ENCODE measurements around the gene POLR1C. TPM values are rescaled to one million over a fixed set of nuclear protein-coding genes. Genes with fewer than 3 reads are reported as not detected.

The POLR1C gene
- total RNA-seq, 4 donors from 2014 or later, result 14.7 to 34.3 (median 25.9) TPM

- peaks cover 0 to 19% (median 0%) of the 10 kb centered on the region in 4 donors for H3K27me3 ChIP-seq
- H3K36me3 ChIP-seq, result no peaks in the 10 kb centered on the region
- peak within 1 kb of the TSS; percentile 71 to 86 (median 76) for H3K4me3 ChIP-seq
- TF ChIP-seq CTCF (IDR thresholded peaks at IDR 0.05) (no peak), POLR2A (IDR thresholded peaks at IDR 0.05) (peak in 3 of 4 donors; percentile 22 to 65 (median 42))
- peak within 1 kb of the TSS; percentile 80 to 93 (median 88) for H3K27ac ChIP-seq
- intact Hi-C loops (cut with DNase I), result no loop called here
- peak; percentile 51 for DNase-seq
- H3K9me3 ChIP-seq, result no peaks in the 10 kb centered on the region
- H3K4me1 ChIP-seq, result peaks cover 0 to 56% (median 20%) of the 10 kb centered on the region in 3 donors
- 1% methylated on average over 16 to 20 of the region's 34 CpGs for WGBS, 2 donors
Observed at GRCh38 chr6:43477235-43478007, 39.5 kb upstream of the POLR1C start, which contains the start of gene TJAP1. Gene TJAP1, plus strand, starts transcription at chr6:43477570. Its CDS starts 21,432 bp downstream, at chr6:43499002.

GRCh38 chr6:43478008-43478372 is 38.9 kb upstream of the POLR1C start:
- TF ChIP-seq CTCF (IDR thresholded peaks at IDR 0.05) (no peak), POLR2A (IDR thresholded peaks at IDR 0.05) (no peak)
- no peaks in the 10 kb centered on the region for H3K36me3 ChIP-seq
- H3K9me3 ChIP-seq, result no peaks in the 10 kb centered on the region
- H3K4me1 ChIP-seq, result peaks cover 0 to 62% (median 20%) of the 10 kb centered on the region in 3 donors
- DNase-seq, result no peak
- H3K27ac ChIP-seq, result peak overlapping the region; percentile 80 to 93 (median 88)
- peak overlapping the region; percentile 71 to 86 (median 76) for H3K4me3 ChIP-seq
- WGBS, 2 donors, result 5 to 10% methylated on average over 3 of the region's 3 CpGs
- intact Hi-C loops (cut with DNase I), result no loop called here
- peaks cover 0 to 23% (median 0%) of the 10 kb centered on the region in 4 donors for H3K27me3 ChIP-seq

GRCh38 chr6:43481075-43481474 is 35.8 kb upstream of the POLR1C start:
- WGBS, 2 donors, result 27 to 50% methylated on average over 2 of the region's 2 CpGs
- intact Hi-C loops (cut with DNase I), result no loop called here
- no peaks in the 10 kb centered on the region for H3K9me3 ChIP-seq
- TF ChIP-seq POLR2A (IDR thresholded peaks at IDR 0.05) (no peak), CTCF (IDR thresholded peaks at IDR 0.05) (no peak)
- no peak overlapping the region for H3K4me3 ChIP-seq
- peak overlapping the region in 2 of 4 donors; percentile 28 to 63 for H3K27ac ChIP-seq
- no peak for DNase-seq
- H3K27me3 ChIP-seq, result peaks cover 0 to 54% (median 0%) of the 10 kb centered on the region in 4 donors
- H3K36me3 ChIP-seq, result no peaks in the 10 kb centered on the region
- peaks cover 0 to 62% (median 20%) of the 10 kb centered on the region in 3 donors for H3K4me1 ChIP-seq

- Histone ChIP-seq H3K4me1 (peaks cover 0 to 60% (median 20%) of the 10 kb centered on the region in 3 donors), H3K4me3 (no peak overlapping the region), H3K36me3 (peaks cover 0 to 3% (median 0%) of the 10 kb centered on the region in 3 donors), H3K27me3 (peaks cover 0 to 60% (median 0%) of the 10 kb centered on the region in 4 donors), H3K27ac (peak overlapping the region in 3 of 4 donors; percentile 16 to 63 (median 38)), H3K9me3 (no peaks in the 10 kb centered on the region)
- intact Hi-C loops (cut with DNase I), result no loop called here
- no peak for TF ChIP-seq CTCF (IDR thresholded peaks at IDR 0.05)
- no peak for TF ChIP-seq POLR2A (IDR thresholded peaks at IDR 0.05)
- 24 to 70% methylated on average over 10 to 11 of the region's 11 CpGs for WGBS, 2 donors
- no peak for DNase-seq
Observed at GRCh38 chr6:43481591-43482236, 35.2 kb upstream of the POLR1C start.
